Activated CD8-positive, alpha-beta memory T cell treated with anti-CD3 and anti-CD28 coated beads for 36 hours (primary cell): Measurements from ENCODE around the gene DYSF. TPM values are rescaled to one million over a fixed set of nuclear protein-coding genes. Genes with fewer than 3 reads are reported as not detected.

ENCODE experiments used
- CTCF ChIA-PET: fragments of 350-600 bp; sonication (Branson Sonifier 250); formaldehyde crosslinking; loops from one replicate; lab custom pipeline; 2021; ENCODE audit warnings: antibody characterized with exemption; lab: Charles Lee
- POLR2A ChIA-PET: fragments of 350-600 bp; sonication (Branson Sonifier 250); formaldehyde crosslinking; loops from one replicate; lab custom pipeline; 2021; ENCODE audit warnings: antibody characterized with exemption; lab: Charles Lee
- total RNA-seq, 2 experiments: library from RNA; stranded (reverse); gene quantifications; one replicate each; pipeline ENCODE4 v1.2.3, GENCODE V29; 2021

Gene DYSF
- total RNA-seq, 2 experiments from 2014 or later = 4.8 to 5.8 TPM

- ChIA-PET POLR2A (interaction anchor here (0.7 kb wide), 1 partner anchor 11 kb away, joined by 3 read pairs; no protein-coding TSS in a partner anchor), CTCF (interaction anchor here (0.8 to 1.3 kb wide), 3 partner anchors 44 to 167 kb away, joined by 3 read pairs; no protein-coding TSS in a partner anchor)
Measured at GRCh38 chr2:71466301-71467179, 13.2 kb downstream of the DYSF start.

GRCh38 chr2:71467180-71467815, 13.9 kb downstream of the DYSF start:
- CTCF ChIA-PET = interaction anchor here (0.8 to 1.3 kb wide), 5 partner anchors 18 to 168 kb away, joined by 3 to 5 read pairs (median 3); partner anchors contain the start of gene ZNF638
- POLR2A ChIA-PET = interaction anchor here (1.2 kb wide), 1 partner anchor 13 kb away, joined by 3 read pairs; no protein-coding TSS in a partner anchor

- ChIA-PET CTCF (interaction anchor here (0.9 kb wide), 1 partner anchor 19 kb away, joined by 3 read pairs; no protein-coding TSS in a partner anchor), POLR2A (interaction anchor here (1.2 kb wide), 1 partner anchor 14 kb away, joined by 3 read pairs; no protein-coding TSS in a partner anchor)
Measured at GRCh38 chr2:71468279-71469015, 15.1 kb downstream of the DYSF start.

GRCh38 chr2:71469403-71470398, 16.3 kb downstream of the DYSF start:
- POLR2A ChIA-PET = no interaction called here
- CTCF ChIA-PET = no interaction called here

- CTCF ChIA-PET = no interaction called here
- POLR2A ChIA-PET = no interaction called here
Measured at GRCh38 chr2:71471276-71471675, 17.9 kb downstream of the DYSF start.

- CTCF ChIA-PET = no interaction called here
- POLR2A ChIA-PET = no interaction called here
Measured at GRCh38 chr2:71472019-71472418, 18.7 kb downstream of the DYSF start.

- POLR2A ChIA-PET = no interaction called here
- CTCF ChIA-PET = interaction anchor here (1.2 kb wide), 1 partner anchor 72 kb away, joined by 3 read pairs; no protein-coding TSS in a partner anchor
Measured at GRCh38 chr2:71473346-71474031, 20.1 kb downstream of the DYSF start.

- CTCF ChIA-PET = interaction anchor here (1.2 kb wide), 1 partner anchor 72 kb away, joined by 3 read pairs; no protein-coding TSS in a partner anchor
- POLR2A ChIA-PET = no interaction called here
Measured at GRCh38 chr2:71474116-71474743, 20.9 kb downstream of the DYSF start.

GRCh38 chr2:71474744-71475397, 21.5 kb downstream of the DYSF start:
- ChIA-PET POLR2A (no interaction called here), CTCF (no interaction called here)

GRCh38 chr2:71476495-71476894, 23.1 kb downstream of the DYSF start:
- ChIA-PET POLR2A (no interaction called here), CTCF (no interaction called here)

- CTCF ChIA-PET = no interaction called here
Measured at GRCh38 chr2:71477231-71477691, 23.9 kb downstream of the DYSF start.

GRCh38 chr2:71478806-71479205, 25.4 kb downstream of the DYSF start:
- CTCF ChIA-PET = no interaction called here
- POLR2A ChIA-PET = no interaction called here

More at GRCh38 chr2:71477231-71477691, 23.9 kb downstream of the DYSF start:
- POLR2A ChIA-PET = no interaction called here

GRCh38 chr2:71479261-71479660, 25.9 kb downstream of the DYSF start:
- ChIA-PET POLR2A (no interaction called here), CTCF (no interaction called here)

GRCh38 chr2:71481111-71481510, 27.8 kb downstream of the DYSF start:
- ChIA-PET CTCF (no interaction called here), POLR2A (no interaction called here)

GRCh38 chr2:71482055-71482454, 28.7 kb downstream of the DYSF start:
- ChIA-PET CTCF (interaction anchor here (1.4 kb wide), 1 partner anchor 183 kb away, joined by 3 read pairs; no protein-coding TSS in a partner anchor), POLR2A (no interaction called here)

- CTCF ChIA-PET = no interaction called here
- POLR2A ChIA-PET = no interaction called here
Measured at GRCh38 chr2:71483246-71483645, 29.9 kb downstream of the DYSF start.

- ChIA-PET POLR2A (no interaction called here), CTCF (no interaction called here)
Measured at GRCh38 chr2:71484354-71484753, 31.0 kb downstream of the DYSF start.
